GM19372 (cell line): ENCODE data around the gene SPATA9.
"Not testable (repeated sequence)": the region's sequence is repeated elsewhere in the genome, so short reads cannot be mapped to it uniquely, and the experiment has no call there.

Experiments
- ATAC-seq: cut with Tn5 transposase; IDR thresholded peaks from one replicate; pipeline ENCODE4 v1.9.1; 2021; ENCODE audit warnings: mild to moderate bottlenecking, low read depth, moderate library complexity; ENCODE audit not compliant: unreplicated experiment

SPATA9 gene

DNA sequence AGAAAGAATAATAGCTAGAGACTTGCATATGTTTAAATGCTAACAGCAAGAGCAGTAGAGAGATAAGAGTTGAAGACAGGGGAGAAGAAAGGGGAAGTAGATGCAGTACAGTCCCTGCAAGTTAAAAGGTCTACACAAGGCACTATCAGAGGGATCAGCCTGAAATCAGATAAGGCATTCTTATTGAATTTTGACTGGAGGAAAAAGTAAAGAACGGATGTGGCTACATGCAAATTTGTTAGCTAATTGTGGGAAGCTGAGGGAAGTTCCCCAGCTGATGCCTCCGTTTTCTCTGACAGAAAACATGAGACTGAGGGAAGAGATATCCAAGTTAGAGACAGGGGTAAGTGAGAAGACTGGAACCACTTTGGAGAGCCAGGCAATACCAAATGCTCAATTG, 35.4 kb upstream of the SPATA9 start:
- ATAC-seq = peak; percentile 87

DNA sequence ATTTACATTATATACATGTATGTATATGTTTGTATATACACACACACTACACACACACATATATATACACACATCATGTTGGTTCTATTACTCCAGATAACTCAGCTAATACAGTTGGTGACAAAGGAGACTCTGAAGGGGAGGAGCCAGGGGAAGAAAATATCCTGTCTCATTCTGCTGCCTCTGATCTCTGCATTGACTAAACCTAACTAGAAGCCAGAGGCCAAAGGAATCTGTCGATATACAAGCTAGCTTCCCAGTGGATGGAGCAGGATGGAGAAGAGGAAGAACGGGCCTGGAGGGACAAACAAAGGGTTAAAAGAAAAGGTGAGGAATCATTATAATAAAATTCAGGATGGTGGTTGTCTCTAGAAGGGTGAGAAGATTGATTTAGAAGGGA, 34.6 kb upstream of the SPATA9 start:
- ATAC-seq = no peak

- ATAC-seq = no peak
These were observed 33.1 kb upstream of the SPATA9 start for GRCh38 chr5:95715799-95716461.

DNA sequence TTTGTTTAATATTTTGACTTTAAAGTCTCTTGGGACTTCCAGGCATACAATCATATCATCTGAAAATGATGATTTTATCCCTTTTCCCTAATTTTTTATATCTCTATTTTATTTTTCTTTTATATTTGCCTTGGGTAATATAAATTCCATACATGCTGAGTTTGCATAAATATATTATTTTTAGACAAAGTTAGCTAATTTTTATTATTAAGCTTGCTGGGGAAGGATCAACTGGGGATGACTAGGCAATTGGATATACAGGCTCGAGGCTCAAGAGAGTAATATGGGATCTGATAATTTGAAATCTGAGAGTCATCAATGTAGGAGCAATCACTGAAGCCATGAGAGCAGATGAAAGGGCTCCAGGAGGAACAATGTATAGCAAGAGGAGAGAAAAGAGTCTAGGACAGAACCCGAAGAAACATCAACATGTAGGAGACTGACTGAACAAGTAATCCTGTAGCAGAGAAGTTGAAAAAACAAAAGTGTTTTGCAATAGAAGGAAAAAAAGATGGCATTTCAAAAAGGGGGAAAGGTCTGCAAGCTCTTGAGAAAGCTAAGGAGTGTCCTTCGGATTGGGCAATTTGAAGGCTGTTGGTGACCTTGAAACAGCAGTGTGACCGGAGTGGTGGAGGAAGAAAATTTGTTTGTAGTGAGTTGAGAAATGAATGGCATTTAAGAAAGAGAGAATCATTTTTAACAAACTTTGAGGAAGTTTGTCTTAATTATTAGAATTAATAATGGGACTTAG, 31.3 kb upstream of the SPATA9 start:
- no peak for ATAC-seq

DNA sequence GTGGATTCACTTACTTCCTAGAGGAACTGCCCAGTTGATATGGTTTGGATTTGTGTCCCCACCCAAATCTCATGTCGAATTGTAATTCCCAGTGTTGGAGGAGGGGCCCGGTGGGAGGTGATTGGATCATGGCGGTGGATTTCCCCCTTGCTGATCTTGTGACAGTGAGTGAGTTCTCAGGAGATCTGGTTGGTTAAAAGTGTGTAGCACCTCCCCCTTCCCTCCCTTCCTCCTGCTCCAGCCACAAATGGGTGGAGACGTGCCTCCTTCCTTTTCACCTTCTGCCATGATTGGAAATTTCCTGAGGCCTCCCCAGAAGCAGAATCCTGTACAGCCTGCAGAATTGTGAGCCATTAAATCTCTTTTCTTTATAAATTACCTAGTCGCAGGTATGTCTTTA, 30.5 kb upstream of the SPATA9 start:
- not testable (repeated sequence) for ATAC-seq

DNA sequence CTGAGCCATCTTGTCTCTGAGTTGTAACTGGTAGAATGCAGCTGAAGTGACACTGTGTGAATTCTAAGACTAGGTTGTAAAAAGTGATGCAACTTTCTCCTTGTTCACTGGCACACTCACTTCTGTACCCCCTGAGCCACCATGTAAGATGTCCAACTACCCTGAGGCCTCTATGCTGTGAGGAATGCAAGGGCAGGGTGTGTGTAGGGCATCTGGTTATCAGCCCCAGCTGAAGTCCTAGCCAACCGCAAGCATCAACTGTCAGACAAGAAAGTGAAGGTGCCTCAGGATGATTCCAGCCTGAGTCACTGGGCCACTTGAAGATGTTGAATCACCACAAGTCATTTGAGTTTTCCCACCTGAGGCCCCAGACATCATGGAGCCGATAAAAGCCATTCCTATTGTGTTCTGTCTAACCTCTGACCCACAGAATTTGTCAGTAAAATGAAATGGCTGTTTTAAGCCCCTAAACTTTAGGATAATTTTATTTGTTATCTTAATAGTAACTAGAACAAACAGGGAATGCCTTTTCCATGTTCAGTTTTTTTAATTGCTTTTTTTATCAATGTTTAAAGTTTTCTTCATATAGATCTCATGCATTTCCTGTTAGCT, 29.7 kb upstream of the SPATA9 start:
- ATAC-seq = no peak

GRCh38 chr5:95711501-95712346, 28.9 kb upstream of the SPATA9 start:
- no peak for ATAC-seq

DNA sequence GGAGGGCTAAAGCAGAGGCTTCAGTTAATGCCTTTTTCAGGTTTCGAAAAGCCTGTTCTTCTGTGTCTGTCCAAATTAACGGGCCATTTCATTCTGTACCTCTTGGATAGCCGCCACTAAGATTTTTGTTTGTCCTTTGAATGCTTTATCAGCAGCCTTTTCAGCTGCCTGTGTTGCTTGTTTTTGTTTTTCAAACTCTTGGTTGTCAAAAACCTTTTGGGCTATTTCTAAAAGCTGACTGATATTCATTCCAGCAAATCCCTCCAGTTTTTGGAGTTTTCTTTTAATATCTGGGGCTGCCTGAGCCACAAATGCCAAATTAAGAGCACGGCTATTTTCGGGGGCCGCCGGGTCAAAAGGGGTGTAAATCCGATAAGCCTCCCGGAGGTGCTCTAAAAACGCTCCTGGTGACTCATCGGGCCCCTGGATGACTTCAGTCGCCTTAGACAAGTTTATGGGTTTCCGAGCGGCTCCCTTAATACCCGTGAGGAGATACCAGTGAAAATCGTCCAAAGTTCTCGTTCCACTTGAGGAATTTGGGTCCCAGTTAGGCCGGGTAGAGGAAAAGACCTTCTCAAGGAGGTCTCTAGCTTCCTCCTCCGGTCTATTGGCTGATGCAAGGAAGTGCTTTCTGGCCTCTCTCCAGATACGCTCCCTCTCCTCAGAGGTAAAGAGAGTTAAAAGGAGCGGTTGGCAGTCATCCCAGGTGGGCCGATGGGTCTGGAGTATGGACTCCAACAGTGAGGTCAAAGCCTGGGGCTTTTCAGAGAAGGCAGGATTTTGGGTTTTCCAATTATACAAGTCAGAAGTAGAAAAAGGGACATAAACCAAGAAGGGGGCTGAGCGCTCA, 28.1 kb upstream of the SPATA9 start:
- ATAC-seq = not testable (repeated sequence)

- no peak for ATAC-seq
These were observed 27.3 kb upstream of the SPATA9 start for GRCh38 chr5:95709967-95710650.

GRCh38 chr5:95708876-95709275, 26.1 kb upstream of the SPATA9 start:
- no peak for ATAC-seq

DNA sequence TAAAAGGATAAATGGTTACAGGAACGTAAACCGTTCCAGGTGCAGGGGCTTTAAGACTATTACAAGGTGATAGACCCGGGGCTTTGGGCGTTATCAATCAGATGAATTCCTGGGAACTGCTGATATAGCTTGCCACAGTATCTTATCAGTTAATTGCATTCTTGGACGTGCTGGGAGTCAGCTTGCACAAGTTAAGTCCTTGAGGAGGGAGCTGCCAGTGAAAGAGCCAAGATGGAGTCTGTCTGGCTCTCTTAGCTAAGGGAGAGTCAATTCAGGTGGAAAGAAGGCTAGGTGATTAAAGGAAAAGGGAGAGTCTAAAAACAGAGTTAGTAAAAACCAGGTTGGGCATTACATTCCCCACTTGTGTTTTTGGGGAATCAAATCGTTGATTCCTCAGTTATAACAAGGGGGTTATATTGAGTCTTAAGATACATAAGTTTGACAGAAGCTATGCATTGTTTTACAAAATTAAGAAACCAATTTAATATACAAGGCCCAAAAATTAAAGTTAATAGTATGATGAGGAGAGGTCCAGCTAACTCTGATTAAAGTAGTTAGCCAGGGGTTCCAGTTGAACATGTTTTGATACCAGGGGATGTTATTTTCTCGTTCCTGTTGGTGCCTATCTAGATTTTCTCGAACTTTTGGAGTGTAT, 24.9 kb upstream of the SPATA9 start:
- not testable (repeated sequence) for ATAC-seq

DNA sequence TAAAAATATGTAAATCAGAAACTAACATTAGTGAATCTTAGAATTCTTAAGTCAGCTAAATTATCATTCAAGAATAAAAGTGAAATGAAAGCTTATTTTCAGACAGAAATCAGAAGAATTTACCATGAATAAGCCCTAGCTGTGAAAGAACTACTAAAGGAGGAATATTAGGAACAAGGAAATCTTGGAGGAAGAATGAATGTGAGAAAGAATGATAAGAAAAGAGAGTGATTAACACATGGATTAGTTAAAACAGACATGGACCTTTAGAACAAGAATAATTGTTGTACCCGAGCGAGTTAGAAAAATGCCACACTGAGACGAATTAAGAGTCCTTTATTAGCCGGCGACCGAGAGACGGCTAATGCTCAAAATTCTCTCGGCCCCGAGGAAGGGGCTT, 24.3 kb upstream of the SPATA9 start:
- ATAC-seq = no peak

DNA sequence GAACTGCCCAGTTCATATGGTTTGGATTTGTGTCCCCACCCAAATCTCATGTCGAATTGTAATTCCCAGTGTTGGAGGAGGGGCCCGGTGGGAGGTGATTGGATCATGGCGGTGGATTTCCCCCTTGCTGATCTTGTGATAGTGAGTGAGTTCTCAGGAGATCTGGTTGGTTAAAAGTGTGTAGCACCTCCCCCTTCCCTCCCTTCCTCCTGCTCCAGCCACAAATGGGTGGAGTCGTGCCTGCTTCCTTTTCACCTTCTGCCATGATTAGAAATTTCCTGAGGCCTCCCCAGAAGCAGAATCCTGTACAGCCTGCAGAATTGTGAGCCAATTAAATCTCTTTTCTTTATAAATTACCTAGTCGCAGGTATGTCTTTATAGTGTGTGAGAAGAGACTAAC, 23.4 kb upstream of the SPATA9 start:
- not testable (repeated sequence) for ATAC-seq

- ATAC-seq = no peak
These were observed 21.4 kb upstream of the SPATA9 start for GRCh38 chr5:95704150-95704549.

GRCh38 chr5:95701074-95701473, 18.3 kb upstream of the SPATA9 start:
- no peak for ATAC-seq

GRCh38 chr5:95699337-95699736, 16.5 kb upstream of the SPATA9 start:
- ATAC-seq = no peak

DNA sequence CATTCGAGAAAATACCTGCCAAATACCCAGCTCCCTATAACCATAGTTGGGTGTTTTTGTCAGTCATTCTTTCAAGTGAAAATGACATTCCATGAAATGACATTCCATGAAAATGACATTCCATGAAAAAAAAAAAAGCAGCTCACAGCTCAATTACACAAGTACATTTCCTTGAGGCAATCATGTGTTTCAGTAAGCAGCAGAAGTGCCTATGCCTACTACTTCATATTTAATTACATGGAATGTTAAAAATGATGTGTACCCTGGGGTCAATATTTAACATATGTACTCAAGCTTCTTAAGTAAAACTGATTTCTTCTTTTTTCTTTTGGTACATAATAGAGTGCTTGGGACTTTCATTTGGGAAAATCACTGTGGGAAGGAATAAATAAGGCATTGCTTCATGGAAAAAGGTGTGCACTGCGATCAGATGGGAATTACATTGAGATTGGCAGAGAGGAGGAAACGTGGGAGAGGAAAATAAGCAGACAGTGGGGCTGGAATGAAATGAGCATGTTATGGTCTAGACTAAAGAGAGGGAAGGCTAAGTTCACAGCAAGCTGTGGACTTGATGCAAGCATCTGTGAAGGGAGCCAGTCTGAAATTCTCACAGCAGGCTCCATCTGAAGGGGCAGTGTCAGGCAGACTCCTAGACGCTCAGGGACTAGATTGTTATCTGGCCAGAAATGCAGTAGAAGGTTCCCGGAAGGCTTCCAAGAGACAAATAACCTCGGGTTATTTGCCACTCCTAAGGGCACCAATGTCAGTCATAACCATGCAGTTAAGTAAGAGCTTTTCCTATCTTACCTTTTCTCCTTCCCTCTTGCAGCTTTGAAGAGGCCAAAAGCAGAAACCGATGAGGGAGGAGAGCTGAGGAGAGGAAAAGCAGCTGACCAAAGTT, 15.2 kb upstream of the SPATA9 start:
- ATAC-seq = no peak

GRCh38 chr5:95690333-95690732, 7.5 kb upstream of the SPATA9 start:
- no peak for ATAC-seq
